ENCODE data around the gene MOB3B.

Gene MOB3B

DNA sequence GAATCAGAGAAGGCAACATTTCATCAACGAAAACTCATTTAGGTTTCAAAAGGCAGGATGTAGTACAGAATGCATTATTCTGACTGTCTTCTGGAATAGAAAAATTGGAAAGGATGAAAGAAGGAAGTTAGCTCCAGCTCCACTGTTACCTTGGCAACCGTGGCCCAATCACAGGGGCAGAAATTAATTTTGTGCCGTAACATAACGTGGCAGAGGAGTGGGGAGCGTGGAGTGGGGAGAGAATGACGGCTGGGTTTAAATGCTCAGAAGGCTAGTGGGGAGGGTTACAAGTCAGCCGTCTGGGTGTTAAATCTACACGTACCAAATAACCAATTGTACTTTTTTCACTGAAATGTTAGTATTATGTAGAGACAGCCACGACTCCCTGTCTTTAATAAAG is 200.3 kb downstream of the MOB3B start:
- Histone ChIP-seq H3K4me3 (ENCODE audit: low read depth, low read length, poor library complexity, severe bottlenecking) (no peak overlapping the region), H3K9me3 (ENCODE audit: low read length) (no peaks in the 10 kb centered on the region), H3K9me2 (ENCODE audit: low read depth, low read length) (no peaks in the 10 kb centered on the region), H3K4me1 (ENCODE audit: insufficient read depth, low read length, severe bottlenecking) (no peaks in the 10 kb centered on the region), H3K4me2 (ENCODE audit: low read length) (no peak overlapping the region), H3F3A (ENCODE audit: insufficient read depth, low read length) (no peaks in the 10 kb centered on the region), H3K27ac (ENCODE audit: low read depth, low read length, poor library complexity, severe bottlenecking) (no peak overlapping the region), H3K36me3 (ENCODE audit: insufficient read depth, low read length) (no peaks in the 10 kb centered on the region), H4K20me1 (ENCODE audit: insufficient read depth, low read length) (no peaks in the 10 kb centered on the region), H2AFZ (ENCODE audit: low read length) (no peak overlapping the region), H3K79me2 (ENCODE audit: insufficient read depth, low read length) (no peaks in the 10 kb centered on the region), H3K27me3 (ENCODE audit: insufficient read depth, low read length) (no peaks in the 10 kb centered on the region), H3K9ac (ENCODE audit: low read length) (no peak overlapping the region)
- TF ChIP-seq, protein P1, sequence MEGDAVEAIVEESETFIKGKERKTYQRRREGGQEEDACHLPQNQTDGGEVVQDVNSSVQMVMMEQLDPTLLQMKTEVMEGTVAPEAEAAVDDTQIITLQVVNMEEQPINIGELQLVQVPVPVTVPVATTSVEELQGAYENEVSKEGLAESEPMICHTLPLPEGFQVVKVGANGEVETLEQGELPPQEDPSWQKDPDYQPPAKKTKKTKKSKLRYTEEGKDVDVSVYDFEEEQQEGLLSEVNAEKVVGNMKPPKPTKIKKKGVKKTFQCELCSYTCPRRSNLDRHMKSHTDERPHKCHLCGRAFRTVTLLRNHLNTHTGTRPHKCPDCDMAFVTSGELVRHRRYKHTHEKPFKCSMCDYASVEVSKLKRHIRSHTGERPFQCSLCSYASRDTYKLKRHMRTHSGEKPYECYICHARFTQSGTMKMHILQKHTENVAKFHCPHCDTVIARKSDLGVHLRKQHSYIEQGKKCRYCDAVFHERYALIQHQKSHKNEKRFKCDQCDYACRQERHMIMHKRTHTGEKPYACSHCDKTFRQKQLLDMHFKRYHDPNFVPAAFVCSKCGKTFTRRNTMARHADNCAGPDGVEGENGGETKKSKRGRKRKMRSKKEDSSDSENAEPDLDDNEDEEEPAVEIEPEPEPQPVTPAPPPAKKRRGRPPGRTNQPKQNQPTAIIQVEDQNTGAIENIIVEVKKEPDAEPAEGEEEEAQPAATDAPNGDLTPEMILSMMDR (IDR thresholded peaks at IDR 0.05; ENCODE audit: low read length), result no peak
- TF ChIP-seq EZH2 (IDR thresholded peaks at IDR 0.05; ENCODE audit: borderline replicate concordance, low read length), result no peak

DNA sequence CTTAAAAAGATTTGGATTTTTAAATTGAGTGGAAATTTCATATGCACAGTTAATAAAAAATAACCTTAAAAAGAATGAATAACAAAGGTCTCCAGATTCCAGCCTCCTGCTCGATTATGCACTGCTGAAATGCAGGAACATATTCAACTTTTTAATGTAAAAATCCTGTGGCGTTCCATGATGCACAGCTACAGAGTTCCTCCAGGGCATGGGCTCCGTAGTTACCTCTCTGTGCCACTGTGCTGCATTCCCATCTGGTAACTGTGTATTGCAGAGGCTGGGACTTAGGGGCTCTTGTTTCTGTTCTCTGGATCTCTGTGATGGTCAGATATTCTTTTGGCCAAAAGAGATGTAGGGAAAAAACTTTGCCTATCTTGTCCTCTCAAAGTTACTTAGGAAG is 201.1 kb downstream of the MOB3B start:
- Histone ChIP-seq H3K9me2 (ENCODE audit: low read depth, low read length) (no peaks in the 10 kb centered on the region), H3K9ac (ENCODE audit: low read length) (no peak overlapping the region), H3K4me3 (ENCODE audit: low read depth, low read length, poor library complexity, severe bottlenecking) (no peak overlapping the region), H3K36me3 (ENCODE audit: insufficient read depth, low read length) (no peaks in the 10 kb centered on the region), H3K79me2 (ENCODE audit: insufficient read depth, low read length) (no peaks in the 10 kb centered on the region), H4K20me1 (ENCODE audit: insufficient read depth, low read length) (no peaks in the 10 kb centered on the region), H2AFZ (ENCODE audit: low read length) (no peak overlapping the region), H3K4me2 (ENCODE audit: low read length) (no peak overlapping the region), H3F3A (ENCODE audit: insufficient read depth, low read length) (no peaks in the 10 kb centered on the region), H3K27me3 (ENCODE audit: insufficient read depth, low read length) (no peaks in the 10 kb centered on the region), H3K27ac (ENCODE audit: low read depth, low read length, poor library complexity, severe bottlenecking) (no peak overlapping the region), H3K4me1 (ENCODE audit: insufficient read depth, low read length, severe bottlenecking) (no peaks in the 10 kb centered on the region), H3K9me3 (ENCODE audit: low read length) (no peaks in the 10 kb centered on the region)
- no peak for TF ChIP-seq EZH2 (IDR thresholded peaks at IDR 0.05; ENCODE audit: borderline replicate concordance, low read length)
- TF ChIP-seq, protein P1 (IDR thresholded peaks at IDR 0.05; ENCODE audit: low read length), result no peak

DNA sequence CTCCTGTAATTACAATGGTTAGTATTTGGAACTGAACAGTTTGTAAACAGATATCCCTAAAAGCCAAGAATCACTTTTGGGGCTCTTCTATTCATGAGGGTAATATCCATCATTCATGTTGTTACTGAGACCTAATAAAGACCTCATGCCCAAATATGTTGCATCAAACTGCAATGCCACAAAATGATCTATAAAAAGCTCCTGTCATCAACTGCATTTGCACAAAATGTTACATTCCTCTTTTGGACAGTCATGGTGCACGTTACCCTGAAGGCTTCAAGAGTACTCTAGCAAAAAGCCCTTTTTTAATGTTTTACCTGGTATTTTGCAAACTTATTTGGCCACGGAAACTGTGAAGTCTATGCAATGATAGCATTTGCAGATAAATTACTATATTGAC is 218.4 kb downstream of the MOB3B start:
- Histone ChIP-seq H3K4me2 (ENCODE audit: low read length) (no peak overlapping the region), H2AFZ (ENCODE audit: low read length) (no peak overlapping the region), H3K9me2 (ENCODE audit: low read depth, low read length) (no peaks in the 10 kb centered on the region), H3K9ac (ENCODE audit: low read length) (no peak overlapping the region), H3F3A (ENCODE audit: insufficient read depth, low read length) (no peaks in the 10 kb centered on the region), H4K20me1 (ENCODE audit: insufficient read depth, low read length) (no peaks in the 10 kb centered on the region), H3K79me2 (ENCODE audit: insufficient read depth, low read length) (no peaks in the 10 kb centered on the region), H3K4me1 (ENCODE audit: insufficient read depth, low read length, severe bottlenecking) (no peaks in the 10 kb centered on the region), H3K4me3 (ENCODE audit: low read depth, low read length, poor library complexity, severe bottlenecking) (no peak overlapping the region), H3K27ac (ENCODE audit: low read depth, low read length, poor library complexity, severe bottlenecking) (no peak overlapping the region), H3K36me3 (ENCODE audit: insufficient read depth, low read length) (no peaks in the 10 kb centered on the region), H3K27me3 (ENCODE audit: insufficient read depth, low read length) (no peaks in the 10 kb centered on the region), H3K9me3 (ENCODE audit: low read length) (no peaks in the 10 kb centered on the region)
- TF ChIP-seq EZH2 (IDR thresholded peaks at IDR 0.05; ENCODE audit: borderline replicate concordance, low read length), result no peak
- TF ChIP-seq, protein P1 (IDR thresholded peaks at IDR 0.05; ENCODE audit: low read length), result no peak
